IMR-90 (cell line): ENCODE results near the gene CNNM3.

Source experiments
- CEBPB ChIP-seq: IDR thresholded peaks from 2 replicates; pipeline ENCODE4 v1.6.1; 2012; ENCODE audit warnings: low read depth, low read length, improper control_type of control experiment
- RAD21 ChIP-seq: IDR thresholded peaks from 2 replicates; pipeline ENCODE4 v1.6.1; 2012; ENCODE audit warnings: low read length, improper control_type of control experiment
- SMC3 ChIP-seq: fragments of 150-350 bp; IDR thresholded peaks from 2 replicates; pipeline ENCODE4 v1.6.1; 2016; ENCODE audit warnings: low read depth, mild to moderate bottlenecking, antibody characterized with exemption, low read length, moderate library complexity
- USF2 ChIP-seq: fragments of 150-350 bp; IDR thresholded peaks from 2 replicates; pipeline ENCODE4 v1.6.1; 2017; ENCODE audit warnings: mild to moderate bottlenecking, antibody characterized with exemption, low read length, low read depth
- TF ChIP-seq, protein P1 (sequence below): conservative IDR thresholded peaks from 2 replicates; pipeline ENCODE4 v1.5.1; 2012; ENCODE audit warnings: mild to moderate bottlenecking, low read depth, low read length, improper control_type of control experiment

DNA sequence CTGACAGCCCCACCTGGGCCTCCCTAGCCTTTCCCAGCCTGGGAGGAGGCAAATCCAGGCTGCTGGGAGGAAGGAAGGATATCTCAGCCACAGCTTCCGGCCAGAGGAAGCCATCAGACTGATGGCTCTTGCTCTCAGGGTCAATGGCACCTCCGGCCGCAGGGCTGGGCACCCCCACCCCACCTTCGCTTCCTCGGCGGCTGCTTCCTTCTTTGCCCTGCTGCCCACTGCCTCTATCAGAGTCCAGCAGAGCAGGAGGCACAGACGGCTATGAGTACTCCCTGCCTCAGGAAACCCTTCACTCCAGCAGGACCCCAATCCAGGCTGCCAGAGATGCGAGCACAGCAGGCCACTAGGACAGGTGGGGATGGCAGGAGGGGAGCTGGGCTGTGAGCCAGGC, 50.5 kb downstream of the CNNM3 start:
- TF ChIP-seq, protein P1, sequence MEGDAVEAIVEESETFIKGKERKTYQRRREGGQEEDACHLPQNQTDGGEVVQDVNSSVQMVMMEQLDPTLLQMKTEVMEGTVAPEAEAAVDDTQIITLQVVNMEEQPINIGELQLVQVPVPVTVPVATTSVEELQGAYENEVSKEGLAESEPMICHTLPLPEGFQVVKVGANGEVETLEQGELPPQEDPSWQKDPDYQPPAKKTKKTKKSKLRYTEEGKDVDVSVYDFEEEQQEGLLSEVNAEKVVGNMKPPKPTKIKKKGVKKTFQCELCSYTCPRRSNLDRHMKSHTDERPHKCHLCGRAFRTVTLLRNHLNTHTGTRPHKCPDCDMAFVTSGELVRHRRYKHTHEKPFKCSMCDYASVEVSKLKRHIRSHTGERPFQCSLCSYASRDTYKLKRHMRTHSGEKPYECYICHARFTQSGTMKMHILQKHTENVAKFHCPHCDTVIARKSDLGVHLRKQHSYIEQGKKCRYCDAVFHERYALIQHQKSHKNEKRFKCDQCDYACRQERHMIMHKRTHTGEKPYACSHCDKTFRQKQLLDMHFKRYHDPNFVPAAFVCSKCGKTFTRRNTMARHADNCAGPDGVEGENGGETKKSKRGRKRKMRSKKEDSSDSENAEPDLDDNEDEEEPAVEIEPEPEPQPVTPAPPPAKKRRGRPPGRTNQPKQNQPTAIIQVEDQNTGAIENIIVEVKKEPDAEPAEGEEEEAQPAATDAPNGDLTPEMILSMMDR, result no peak
- TF ChIP-seq USF2 (no peak), RAD21 (no peak), SMC3 (no peak), CEBPB (no peak)
